ENCODE measurements around the gene SLC66A2. TPM values are rescaled to one million over a fixed set of nuclear protein-coding genes. Genes with fewer than 3 reads are reported as not detected.

The SLC66A2 gene
- total RNA-seq, 1 experiment from 2014 or later = 22.8 TPM

- no peak for DNase-seq (ENCODE audit: low spot score)
Observed at GRCh38 chr18:79903071-79903635, 48.3 kb downstream of the SLC66A2 start.

- no peak for DNase-seq (ENCODE audit: low spot score)
Observed at GRCh38 chr18:79902640-79903039, 48.8 kb downstream of the SLC66A2 start.

GRCh38 chr18:79902075-79902474 is 49.4 kb downstream of the SLC66A2 start:
- DNase-seq (ENCODE audit: low spot score) = no peak

GRCh38 chr18:79901665-79902064 is 49.8 kb downstream of the SLC66A2 start:
- DNase-seq (ENCODE audit: low spot score) = no peak

- no peak for DNase-seq (ENCODE audit: low spot score)
Observed at GRCh38 chr18:79900610-79901570, 50.6 kb downstream of the SLC66A2 start.

GRCh38 chr18:79899609-79900445 is 51.6 kb downstream of the SLC66A2 start:
- DNase-seq (ENCODE audit: low spot score) = no peak

- no peak for DNase-seq (ENCODE audit: low spot score)
Observed at GRCh38 chr18:79898952-79899608, 52.4 kb downstream of the SLC66A2 start.

- no peak for DNase-seq (ENCODE audit: low spot score)
Observed at GRCh38 chr18:79897940-79898625, 53.4 kb downstream of the SLC66A2 start.

- DNase-seq (ENCODE audit: low spot score) = peak; percentile 0
Observed at GRCh38 chr18:79896738-79897137, 54.7 kb downstream of the SLC66A2 start.

- no peak for DNase-seq (ENCODE audit: low spot score)
Observed at GRCh38 chr18:79890674-79891073, 60.8 kb downstream of the SLC66A2 start.

- no peak for DNase-seq (ENCODE audit: low spot score)
Observed at GRCh38 chr18:79889569-79889968, 61.9 kb downstream of the SLC66A2 start.

GRCh38 chr18:79888016-79888415 is 63.4 kb downstream of the SLC66A2 start:
- DNase-seq (ENCODE audit: low spot score) = no peak

- no peak for DNase-seq (ENCODE audit: low spot score)
Observed at GRCh38 chr18:79887181-79888000, 64.1 kb downstream of the SLC66A2 start.

- DNase-seq (ENCODE audit: low spot score) = no peak
Observed at GRCh38 chr18:79884963-79885728, 66.3 kb downstream of the SLC66A2 start.

- no peak for DNase-seq (ENCODE audit: low spot score)
Observed at GRCh38 chr18:79884294-79884962, 67.0 kb downstream of the SLC66A2 start.

GRCh38 chr18:79883461-79884293 is 67.8 kb downstream of the SLC66A2 start:
- no peak for DNase-seq (ENCODE audit: low spot score)

- no peak for DNase-seq (ENCODE audit: low spot score)
Observed at GRCh38 chr18:79882522-79883241, 68.8 kb downstream of the SLC66A2 start.
